Fibroblast of mammary gland (primary cell): ENCODE results near the gene OR1A1.

ENCODE experiments used
- DNase-seq: peaks from one replicate; pipeline ENCODE4 v3.0.0-alpha.2; 2010; ENCODE audit warnings: low read depth
- H3K4me3 ChIP-seq: 2 replicates; pipeline ENCODE4 v1.5.1; 2011; ENCODE audit warnings: low read depth, mild to moderate bottlenecking, low read length, moderate library complexity; ENCODE audit not compliant: control insufficient read depth
- TF ChIP-seq, protein P1 (sequence below): conservative IDR thresholded peaks from 2 replicates; pipeline ENCODE4 v1.5.1; 2011; ENCODE audit warnings: low read depth, low read length, inconsistent platforms; ENCODE audit not compliant: control insufficient read depth, insufficient read depth

OR1A1 gene

DNA sequence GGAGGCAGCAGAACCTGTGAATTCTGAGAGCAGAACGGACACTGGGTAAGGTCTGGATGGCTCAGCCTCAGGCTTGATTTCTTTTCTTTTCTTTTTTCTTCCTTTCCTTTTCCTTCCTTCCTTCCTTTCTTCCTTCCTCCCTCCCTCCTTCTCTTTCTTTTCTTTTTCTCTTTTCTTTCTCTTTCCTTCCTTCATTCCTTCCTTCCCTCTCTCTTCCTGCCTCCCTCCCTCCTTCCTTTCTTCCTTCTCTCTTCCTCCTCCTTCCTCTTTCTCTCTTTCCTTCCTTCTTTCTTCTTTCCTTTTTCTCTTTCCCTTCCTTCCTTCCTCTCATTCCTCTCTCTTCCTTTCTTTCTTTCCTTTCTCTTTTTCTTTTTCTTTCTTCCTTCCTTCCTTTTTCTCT is 52.7 kb downstream of the OR1A1 start:
- DNase-seq = no peak
- TF ChIP-seq, protein P1, sequence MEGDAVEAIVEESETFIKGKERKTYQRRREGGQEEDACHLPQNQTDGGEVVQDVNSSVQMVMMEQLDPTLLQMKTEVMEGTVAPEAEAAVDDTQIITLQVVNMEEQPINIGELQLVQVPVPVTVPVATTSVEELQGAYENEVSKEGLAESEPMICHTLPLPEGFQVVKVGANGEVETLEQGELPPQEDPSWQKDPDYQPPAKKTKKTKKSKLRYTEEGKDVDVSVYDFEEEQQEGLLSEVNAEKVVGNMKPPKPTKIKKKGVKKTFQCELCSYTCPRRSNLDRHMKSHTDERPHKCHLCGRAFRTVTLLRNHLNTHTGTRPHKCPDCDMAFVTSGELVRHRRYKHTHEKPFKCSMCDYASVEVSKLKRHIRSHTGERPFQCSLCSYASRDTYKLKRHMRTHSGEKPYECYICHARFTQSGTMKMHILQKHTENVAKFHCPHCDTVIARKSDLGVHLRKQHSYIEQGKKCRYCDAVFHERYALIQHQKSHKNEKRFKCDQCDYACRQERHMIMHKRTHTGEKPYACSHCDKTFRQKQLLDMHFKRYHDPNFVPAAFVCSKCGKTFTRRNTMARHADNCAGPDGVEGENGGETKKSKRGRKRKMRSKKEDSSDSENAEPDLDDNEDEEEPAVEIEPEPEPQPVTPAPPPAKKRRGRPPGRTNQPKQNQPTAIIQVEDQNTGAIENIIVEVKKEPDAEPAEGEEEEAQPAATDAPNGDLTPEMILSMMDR = no peak

DNA sequence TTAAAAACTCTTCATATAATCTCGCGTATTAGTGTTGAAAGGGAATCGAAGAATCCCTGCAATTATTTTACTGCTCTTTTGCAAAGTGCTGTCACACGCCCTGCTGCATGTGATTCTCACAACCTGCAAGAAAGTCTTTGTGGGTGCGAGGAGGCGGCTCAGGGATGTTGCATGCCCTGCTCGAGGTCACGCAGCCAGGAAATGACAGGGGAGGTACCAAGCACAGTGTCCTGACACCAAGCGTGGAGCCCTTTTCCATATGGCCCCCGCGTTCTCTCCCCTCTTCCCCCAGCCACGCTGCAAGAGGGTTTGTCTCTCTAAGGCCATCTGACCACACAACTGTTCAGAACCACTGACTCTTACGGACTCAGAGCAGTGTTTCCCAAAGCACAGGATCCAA is 53.1 kb downstream of the OR1A1 start:
- TF ChIP-seq, protein P1 = no peak
- DNase-seq = no peak
- H3K4me3 ChIP-seq = no peak overlapping the region

More for the DNA sequence above, 52.7 kb downstream of the OR1A1 start:
- no peak overlapping the region for H3K4me3 ChIP-seq
